GM21367 (cell line): ENCODE results near the gene SETBP1.

Source experiments
- ATAC-seq: cut with Tn5 transposase; IDR thresholded peaks from one replicate; pipeline ENCODE4 v1.9.1; 2021; ENCODE audit not compliant: unreplicated experiment

The SETBP1 gene

DNA sequence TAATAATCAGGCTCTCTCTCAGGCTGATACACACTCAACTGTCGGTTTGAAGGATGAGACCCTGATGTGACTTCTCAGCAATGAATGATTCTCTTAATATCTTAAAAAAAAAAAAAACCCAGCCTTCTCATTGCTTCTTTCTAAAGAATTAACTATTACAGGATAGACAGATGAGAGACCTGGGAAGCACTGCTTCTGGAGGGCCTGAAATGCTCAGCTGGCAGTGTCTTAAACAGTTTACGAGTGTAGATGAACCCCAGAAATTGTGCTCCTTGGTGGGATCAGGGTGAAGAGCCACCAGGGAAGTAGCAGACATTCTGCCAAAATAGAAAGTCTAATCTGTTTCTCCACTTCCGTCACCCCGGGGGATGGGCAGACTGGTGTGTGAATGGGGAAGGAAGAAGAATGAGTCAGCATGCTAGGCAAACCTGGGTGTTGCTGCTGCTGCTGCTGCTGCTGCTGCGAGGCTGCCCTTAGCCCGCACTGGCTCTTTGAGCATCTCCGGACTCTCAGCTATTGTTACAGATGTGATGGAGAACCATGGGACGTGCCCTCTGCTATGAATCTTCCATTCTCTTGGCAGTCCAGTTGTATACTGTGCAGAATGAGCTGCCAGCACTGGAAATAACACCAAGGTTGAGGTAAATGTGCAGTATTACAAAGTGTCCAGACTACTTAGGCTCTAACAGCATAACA is 158.4 kb downstream of the SETBP1 start:
- ATAC-seq: peak; percentile 100

DNA sequence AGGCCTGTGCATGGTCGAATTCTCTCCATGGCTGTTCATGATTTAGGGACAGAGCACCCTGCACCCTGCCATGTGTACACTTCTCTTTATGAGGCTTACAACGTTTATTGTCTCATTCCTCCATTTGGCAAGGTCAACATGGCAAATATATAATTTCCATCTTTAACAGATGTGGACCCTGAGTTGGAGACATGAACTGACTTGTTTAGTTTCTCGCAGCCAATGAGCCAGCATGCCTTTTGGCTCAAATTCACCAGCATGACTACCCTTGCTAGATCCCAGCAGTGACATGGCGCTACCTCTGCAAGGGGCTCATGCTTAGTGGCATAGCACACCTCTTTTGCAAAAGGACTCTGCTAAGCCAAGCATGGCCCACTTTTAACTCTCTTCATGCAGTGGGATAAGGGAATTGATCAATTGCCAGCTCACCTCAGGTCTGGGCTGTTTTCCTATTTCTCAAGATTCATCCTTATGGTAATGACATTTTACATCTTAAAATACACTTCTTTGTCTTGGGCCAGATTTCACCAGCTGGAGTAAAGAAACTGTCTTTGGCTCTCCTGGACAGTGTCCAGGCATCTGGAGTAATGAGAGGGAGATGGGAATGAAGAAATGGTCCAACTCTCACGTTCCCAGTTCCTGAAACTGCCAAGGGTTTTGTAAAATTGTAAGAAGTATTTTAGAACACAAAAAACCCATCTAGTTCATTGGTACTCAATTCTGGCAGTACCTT is 159.5 kb downstream of the SETBP1 start:
- no peak for ATAC-seq

DNA sequence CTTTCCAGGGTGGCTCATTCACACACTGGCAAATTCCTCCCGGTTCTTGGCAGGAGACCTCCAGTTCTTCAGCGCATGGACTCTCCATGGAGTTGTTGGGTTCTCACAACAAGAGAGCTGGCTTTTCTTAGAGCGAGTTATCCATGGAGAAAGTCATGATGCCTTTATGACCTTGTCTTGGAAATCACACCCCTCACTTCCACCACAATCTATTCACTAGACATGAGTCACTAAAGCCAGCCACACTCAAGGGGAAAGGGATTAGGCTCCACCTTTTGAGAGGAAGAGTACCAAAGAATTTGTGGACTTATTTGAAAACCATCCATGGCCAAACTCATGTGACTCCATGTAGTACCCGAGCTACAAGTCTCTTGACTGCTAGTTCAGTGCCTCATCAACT is 160.5 kb downstream of the SETBP1 start:
- no peak for ATAC-seq

DNA sequence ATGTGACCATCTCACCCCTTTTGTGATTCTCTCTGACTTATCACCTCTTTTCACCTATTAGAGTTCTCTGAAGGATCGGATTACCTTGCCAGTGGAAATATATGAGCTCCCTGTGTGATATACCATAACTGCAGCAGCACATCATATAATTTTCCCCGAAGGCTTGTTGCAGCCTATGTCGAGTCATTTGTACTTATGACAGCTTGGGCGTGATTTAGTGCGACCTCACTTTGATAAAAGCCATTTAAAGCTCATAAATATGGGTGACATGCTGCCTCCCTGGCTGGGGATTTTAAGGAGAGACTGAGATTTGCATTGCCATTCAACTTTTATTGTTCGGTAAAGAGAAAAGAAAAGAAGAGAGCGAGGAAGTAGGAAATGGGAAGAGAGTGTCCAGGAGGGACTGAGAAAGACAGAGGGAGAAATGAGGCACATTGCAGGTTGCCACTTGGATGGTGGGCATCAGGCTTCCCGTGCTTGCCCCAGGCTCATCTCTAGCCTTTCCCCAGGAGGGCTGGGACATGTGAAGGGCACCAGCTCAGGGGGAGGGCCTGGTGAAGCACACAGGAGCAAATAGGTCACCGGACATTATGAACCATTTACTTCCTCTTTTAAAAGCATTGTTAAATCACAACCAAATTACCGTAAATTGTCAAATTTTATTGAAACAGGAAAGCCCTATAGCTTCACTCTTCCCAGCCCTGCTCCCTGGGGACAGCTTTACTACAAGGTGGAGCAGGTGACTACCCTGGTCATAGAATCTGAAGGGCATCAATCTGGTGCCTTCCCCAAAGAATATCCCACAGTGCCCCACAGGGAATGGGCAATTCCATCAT is 161.3 kb downstream of the SETBP1 start:
- ATAC-seq: no peak

DNA sequence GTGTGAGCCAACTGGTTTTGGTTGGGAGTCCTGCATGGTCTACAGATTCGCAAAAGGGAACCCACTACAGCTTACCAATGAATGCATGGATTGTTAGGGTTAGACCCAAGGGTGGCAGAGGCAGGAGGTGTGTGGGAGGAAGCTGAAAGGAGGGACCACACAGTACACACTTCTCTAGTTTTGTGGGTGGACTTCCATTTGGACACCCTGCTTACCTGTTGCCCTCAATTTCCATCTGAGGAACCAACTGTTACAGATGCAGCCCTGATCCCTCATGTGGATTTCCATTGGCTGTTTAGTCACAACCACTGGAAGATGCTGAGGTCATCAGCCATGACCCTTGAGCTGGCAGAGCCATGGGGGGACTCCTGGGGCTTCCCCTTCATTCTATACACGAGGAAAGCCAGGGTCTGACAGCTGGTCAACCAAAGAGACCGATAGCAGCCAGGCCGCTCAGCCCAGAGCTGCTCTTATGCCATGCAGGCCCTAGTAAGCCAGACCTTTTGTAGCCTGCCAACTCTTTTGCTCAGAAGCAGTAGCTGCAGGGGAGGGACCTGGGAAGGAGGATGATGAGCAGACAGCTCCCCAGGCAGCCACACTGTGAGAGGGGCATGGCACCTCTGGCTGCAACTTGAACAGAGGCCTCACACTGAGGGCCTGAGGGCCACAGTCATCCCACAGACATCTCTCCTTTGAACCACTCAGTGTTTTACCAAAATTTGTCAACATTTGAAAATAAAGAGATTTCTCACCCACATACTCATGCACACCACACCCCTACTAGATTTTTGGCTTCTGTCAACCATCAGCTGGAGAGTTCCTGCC is 162.1 kb downstream of the SETBP1 start:
- no peak for ATAC-seq

DNA sequence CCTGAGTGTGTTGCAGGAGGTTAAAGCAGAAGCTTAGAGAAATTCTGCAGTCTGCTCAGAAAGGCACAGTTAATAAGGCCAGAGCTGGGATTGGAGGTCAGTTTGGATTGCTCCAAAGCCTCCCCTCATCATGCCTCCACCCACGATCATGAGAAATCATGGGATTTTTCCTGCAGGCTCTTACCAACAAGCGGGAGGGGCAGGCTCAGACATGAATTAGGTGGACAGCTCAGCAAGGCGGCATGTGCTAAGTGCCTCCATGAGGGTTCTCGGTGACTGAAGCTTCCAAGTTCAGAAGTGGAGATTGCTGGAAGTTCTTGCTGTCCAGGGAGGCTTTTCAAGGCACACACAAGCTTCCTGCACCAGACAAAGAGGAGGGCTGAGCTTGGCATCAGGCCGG is 163.8 kb downstream of the SETBP1 start:
- no peak for ATAC-seq

DNA sequence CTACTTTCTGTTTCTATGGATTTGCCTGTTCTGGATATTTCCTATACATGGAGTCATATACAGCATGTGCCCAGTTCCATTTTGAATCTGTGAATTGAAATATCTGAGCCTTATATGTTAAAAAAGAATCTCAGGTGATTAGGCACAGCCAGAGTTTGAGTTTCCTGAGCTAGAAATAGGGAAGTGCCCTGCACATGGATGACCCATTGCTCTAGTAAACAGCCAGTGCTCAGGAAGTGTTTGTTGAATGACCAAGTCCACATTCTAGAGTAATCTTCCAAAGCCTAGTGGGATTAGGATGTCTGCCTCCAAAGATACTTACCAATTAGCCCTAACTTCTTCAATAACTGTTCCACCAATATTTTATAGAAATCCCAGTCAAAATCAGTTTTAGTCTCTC is 165.8 kb downstream of the SETBP1 start:
- ATAC-seq: no peak

DNA sequence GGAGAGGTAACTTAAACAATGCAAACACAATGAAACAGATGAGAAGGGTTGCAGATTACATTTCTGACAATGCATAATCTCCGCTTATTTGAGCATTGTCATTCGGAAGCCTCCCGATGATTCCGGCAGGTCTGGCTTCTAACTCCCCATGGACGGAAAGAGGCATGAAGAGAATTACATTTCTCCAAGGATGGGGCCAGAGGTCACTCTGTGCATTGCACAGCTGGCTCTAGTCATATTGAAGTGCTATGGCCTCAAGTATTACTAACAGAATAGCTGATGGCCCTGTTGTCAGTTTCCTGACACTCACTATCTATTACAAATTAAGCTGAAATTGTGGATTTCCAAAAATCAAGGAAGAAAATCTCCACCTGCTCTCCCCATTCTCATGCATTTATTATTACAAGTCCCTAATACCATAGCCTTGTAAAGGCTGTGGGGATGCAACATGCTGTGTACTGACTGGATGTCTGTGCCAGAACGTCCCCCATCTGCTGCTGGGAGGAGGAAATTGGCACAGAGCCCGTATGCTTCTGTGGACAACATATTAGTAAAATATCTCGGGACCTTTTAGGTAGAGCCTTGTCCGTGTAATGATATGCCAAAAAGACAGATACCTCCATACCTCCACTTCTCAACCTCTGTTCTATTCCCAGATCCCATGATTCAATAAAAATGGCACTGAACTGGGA is 168.1 kb downstream of the SETBP1 start:
- ATAC-seq: no peak

DNA sequence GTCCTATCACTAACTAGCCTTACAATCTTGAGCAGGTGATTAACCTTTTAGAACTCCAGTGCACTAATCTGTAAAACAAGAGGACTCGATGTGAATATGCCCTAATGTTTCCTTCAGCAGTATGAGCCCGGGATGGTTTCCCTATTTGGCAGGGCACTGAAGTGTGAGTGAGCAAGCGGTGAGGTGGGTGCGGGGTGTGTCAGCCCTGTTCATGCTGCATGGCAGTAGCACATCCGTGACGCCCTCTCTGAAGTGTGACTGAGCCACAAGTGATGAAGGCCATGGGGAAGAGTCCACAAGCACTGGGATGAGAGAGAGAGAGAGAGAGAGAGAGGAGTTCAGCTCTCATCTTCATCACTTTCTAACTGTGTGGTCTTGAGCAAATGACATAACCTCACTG is 168.7 kb downstream of the SETBP1 start:
- no peak for ATAC-seq

DNA sequence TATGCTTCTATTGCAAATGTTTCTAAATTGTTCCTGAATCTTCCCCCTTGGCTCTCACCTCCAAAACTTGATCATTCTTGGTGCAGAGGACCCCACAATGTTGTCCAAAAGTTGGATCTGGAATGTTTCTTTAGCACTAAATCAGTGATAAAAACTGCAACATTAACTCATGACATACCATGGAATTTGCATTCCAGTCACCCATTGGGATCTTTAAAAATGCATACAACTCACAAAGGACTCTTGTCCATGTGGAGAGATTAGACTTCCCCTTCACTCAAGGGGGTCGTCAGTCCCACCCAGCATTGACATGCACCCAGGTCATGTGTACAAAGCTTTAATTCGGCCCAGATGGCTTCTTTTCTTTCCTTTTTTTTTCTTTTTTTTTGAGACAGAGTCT is 169.3 kb downstream of the SETBP1 start:
- ATAC-seq: no peak

DNA sequence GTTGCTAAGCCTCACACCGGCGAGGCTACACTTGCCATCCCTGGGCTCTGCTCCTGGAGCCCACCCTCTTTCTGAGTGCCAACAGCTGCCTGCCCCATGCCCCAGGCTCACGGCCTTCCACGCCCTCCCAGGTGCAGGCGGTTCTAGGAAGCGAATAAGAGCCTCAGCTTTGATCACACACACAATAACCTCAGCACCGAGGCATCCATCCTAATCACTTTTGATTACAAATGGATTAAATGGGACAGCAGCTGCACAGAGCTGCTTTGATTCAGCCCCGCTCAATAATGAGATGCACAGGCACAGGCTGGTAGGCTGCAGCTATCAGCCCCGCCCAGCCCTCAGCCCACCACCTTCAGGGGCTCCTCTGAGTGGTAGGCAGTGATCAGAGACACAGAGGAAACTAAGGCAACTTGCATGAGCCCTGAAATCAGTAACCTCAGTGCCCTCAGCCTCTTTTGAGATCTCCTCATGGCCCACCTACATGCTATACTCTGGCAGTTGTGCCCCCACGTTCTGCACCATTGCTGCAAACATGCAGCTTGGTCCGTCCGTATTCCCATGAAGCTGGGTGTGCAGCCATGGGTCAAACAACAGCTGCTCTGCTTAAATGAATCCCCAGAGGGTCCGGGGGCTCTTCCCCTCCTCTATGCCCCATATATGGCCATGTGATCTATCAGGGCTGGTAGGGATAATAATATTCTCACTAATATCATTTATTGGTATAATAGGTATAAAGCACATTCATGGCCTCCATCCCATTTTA is 171.4 kb downstream of the SETBP1 start:
- ATAC-seq: no peak

DNA sequence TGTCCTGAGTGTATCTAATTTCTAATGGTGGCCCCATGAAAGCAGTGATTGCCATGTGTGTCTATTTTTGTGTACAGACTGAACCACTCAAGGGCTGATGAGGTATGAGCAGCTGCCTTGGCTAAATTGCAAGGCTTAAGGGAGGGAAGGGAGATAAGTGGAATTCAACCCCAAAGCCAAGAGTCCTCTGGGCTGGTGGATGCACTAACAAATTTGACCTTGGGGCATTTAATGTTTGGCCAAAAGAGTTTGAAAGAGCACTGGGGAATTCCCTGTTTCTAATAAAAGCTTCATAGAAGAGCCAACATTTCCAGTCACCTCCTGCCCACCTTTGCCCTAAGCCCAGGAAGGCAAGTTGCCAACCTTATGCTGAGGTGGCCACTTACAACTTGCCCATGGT is 172.1 kb downstream of the SETBP1 start:
- no peak for ATAC-seq

DNA sequence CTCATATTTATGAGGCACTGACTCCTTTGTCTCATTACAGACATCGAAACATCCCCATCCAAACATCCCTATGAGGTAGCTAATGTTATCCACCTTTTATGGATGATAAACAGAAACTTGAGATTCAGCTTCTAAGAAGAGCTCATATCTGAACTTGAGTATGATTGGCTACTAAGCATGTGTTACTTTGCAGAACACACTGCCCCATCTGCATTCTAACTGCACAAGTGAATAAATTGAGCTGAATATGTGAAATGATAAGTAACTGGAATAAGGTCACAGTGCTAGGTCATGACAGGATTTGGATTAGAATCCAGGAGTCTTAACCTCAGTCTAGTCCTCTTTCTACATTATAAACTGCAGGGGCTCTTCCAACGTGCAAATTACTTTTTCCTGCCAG is 172.7 kb downstream of the SETBP1 start:
- ATAC-seq: no peak

DNA sequence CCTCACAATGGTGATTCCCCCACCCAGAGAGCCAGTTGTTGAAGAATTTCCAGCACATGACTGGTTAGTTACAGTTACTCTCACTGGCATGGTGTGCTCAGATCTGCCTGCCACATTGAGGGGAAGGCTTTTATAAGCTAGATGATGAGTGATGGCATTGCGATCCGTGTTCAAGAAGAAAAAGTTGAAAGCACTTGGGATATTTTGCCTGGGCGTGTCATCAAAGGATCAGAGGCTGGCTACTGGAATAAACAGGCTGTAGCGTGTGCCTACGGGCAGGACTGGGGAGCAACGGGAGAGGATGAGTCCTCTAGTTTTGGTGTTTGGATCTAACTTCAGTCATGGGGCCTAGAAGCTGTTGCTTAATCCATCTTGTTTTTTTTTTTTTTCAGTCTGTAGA is 175.0 kb downstream of the SETBP1 start:
- no peak for ATAC-seq

DNA sequence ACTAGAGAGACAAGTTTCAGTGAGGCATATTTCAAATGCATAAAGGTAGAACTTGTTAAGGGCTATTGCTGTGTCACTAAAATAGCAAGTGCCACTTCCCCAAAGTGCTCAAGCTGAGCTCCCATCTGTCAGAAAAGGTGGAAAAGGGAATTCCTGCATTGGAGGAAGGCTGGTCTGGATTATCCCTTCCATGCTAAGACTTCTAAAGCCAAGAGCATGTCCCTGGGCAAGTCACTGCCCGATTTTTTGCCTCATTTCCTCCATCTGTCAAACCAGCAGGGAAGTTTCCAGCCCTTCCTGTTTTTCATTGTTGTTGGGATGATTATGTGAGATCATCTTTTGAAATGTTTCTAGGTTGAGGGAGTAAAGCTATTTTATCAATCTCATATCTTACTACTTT is 175.5 kb downstream of the SETBP1 start:
- ATAC-seq: no peak

DNA sequence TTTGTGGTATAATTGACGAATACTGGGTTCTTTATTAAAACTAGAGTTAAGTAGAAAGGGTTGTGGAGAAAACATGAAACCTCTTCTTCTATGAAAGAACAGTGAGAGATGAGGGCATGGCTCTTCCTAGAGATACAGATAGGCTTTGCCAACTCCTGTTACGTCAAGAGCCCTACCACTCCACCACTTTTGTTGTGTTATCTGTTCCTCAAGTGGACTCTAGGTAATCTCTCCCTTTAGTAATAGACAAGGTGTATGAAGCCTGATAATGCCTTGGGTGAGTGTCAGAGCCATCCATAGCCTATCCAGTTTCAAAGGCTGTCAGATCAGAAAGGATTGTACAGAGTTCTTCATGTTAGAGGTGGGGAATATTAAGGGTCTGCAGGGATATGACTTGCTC is 176.4 kb downstream of the SETBP1 start:
- ATAC-seq: no peak

DNA sequence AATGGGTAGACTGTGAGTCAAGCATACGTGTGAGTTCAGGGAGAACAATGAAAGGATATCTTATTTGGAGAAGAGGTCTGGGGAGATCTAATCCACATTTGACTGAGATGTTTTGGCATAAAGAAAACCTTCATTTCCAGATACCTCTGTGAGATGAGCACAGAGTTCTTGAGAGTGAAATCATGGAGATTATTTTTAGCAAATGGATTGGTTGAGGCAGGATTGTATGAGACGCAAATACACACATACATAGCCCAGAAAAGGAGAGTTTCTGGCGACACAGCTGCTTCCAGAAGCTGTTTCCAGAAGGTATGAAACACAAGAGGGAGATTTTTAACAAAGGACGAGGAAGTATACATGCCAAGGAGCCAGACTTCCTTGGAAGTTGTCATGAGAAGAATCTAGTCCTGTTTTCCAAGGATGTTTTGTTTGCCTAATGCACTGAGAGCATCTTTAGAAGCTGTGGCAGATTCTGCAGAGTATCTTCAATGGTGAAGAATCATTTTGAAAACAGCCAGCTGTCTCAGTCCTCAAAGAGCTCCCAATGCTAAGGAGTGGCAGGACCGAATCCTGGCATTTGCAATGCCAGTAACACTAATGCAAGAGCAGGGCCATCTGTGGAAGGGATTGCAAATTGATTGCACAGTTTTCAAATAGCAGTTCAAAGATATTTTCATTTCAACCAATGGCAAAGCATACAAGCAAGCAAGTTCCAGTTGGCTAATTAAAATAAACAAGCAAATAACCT is 177.2 kb downstream of the SETBP1 start:
- no peak for ATAC-seq

DNA sequence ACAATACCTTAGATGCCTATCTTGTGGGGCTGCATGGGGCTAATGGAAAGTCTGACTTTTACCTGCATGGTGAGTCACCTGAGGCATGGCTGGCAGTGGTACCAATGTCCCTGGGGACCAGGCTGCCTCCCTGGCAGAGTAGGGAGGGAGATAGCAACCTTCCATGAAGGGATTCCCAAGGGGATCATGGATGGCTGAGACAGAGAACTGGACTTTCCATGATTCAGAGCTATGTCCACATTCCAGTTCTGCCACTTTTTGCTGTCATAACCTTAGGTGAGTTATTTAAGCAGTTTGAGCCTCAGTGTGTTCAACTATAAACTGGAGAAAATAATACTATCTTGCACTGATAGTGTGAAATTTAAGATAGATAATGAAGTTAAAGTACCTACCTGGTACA is 178.6 kb downstream of the SETBP1 start:
- ATAC-seq: no peak
